Dendritic cell treated with granulocyte-macrophage colony-stimulating factor and Interleukin-4, amounts not matched to agents 40 ng/mL and 50 ng/mL, for 4 days (primary cell): Measurements from ENCODE around the gene C2orf80.
A peak's percentile ranks its signal among the peaks of the same experiment; 100 is the strongest.

Source experiments
- H3K27ac Mint-ChIP-seq: one replicate; pipeline ENCODE4 v1.8.0; 2022; ENCODE audit warnings: mild to moderate bottlenecking, mixed read lengths
- H3K27me3 Mint-ChIP-seq: one replicate; pipeline ENCODE4 v1.8.0; 2022; ENCODE audit warnings: mild to moderate bottlenecking, mixed read lengths
- H3K36me3 Mint-ChIP-seq: one replicate; pipeline ENCODE4 v1.8.0; 2022; ENCODE audit warnings: low read depth, mixed read lengths
- H3K4me1 Mint-ChIP-seq: one replicate; pipeline ENCODE4 v1.8.0; 2022; ENCODE audit warnings: low read depth, mixed read lengths
- H3K4me3 Mint-ChIP-seq: one replicate; pipeline ENCODE4 v1.8.0; 2022; ENCODE audit warnings: mild to moderate bottlenecking, moderate library complexity, mixed read lengths
- H3K9me3 Mint-ChIP-seq: one replicate; pipeline ENCODE4 v1.8.0; 2022; ENCODE audit warnings: mixed read lengths
- intact Hi-C: fragments of 100-400 bp; cut with micrococcal nuclease; formaldehyde crosslinking; loops from one replicate; pipeline ENCODE4 v1.15.0; 2022

The C2orf80 gene

GRCh38 chr2:208192611-208193236 lies 2.9 kb upstream of the C2orf80 start:
- Mint-ChIP-seq H3K4me1 (no peaks in the 10 kb centered on the region), H3K27ac (no peak overlapping the region), H3K36me3 (no peaks in the 10 kb centered on the region), H3K27me3 (no peaks in the 10 kb centered on the region), H3K4me3 (no peak overlapping the region), H3K9me3 (no peaks in the 10 kb centered on the region)
- intact Hi-C loops, result no loop called here

DNA sequence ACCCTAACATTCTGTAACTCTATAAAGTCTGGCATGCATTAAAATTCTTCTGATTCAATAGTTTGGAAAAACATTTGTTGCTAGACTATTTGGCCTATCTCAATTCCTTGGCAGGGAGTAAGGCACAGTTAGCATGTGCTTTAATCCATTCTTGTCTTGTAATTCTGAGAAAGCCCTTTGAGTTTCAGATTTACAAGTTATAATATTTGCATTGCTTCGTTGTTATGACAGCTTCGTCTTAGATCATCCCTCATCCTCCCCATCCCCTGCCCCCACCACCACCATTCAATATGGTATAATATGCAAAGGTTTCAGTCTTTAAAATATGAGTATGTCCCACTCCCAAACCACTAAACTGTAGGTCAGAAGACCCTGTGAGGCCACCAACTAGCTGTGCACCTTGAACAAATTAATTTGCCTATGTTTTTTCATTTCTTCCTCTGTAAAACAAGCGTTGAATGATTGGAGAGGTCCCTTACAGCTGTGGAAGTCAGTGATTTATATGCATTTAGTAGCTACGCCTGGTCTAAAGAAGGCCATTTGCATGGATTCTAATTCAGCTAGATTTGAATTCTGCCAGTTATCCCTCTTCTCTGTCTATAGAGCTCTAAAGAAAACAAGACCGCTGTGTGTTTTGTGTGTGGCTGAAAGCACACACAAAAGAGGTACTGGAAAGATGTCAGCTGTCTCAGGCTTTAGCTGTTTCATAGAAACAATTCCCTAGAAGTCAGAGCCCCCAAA lies 591 bp downstream of the C2orf80 start:
- peaks cover 8% of the 10 kb centered on the region for H3K4me1 Mint-ChIP-seq
- H3K27ac Mint-ChIP-seq, result no peak overlapping the region
- no peaks in the 10 kb centered on the region for H3K9me3 Mint-ChIP-seq
- H3K27me3 Mint-ChIP-seq, result no peaks in the 10 kb centered on the region
- intact Hi-C loops, result no loop called here
- no peaks in the 10 kb centered on the region for H3K36me3 Mint-ChIP-seq
- no peak overlapping the region for H3K4me3 Mint-ChIP-seq

- Mint-ChIP-seq H3K4me3 (no peak overlapping the region), H3K27me3 (no peaks in the 10 kb centered on the region), H3K36me3 (no peaks in the 10 kb centered on the region), H3K27ac (no peak overlapping the region), H3K9me3 (no peaks in the 10 kb centered on the region), H3K4me1 (peaks cover 28% of the 10 kb centered on the region)
- intact Hi-C loops, result no loop called here
Observed at GRCh38 chr2:208186893-208187292, 2.9 kb downstream of the C2orf80 start.

DNA sequence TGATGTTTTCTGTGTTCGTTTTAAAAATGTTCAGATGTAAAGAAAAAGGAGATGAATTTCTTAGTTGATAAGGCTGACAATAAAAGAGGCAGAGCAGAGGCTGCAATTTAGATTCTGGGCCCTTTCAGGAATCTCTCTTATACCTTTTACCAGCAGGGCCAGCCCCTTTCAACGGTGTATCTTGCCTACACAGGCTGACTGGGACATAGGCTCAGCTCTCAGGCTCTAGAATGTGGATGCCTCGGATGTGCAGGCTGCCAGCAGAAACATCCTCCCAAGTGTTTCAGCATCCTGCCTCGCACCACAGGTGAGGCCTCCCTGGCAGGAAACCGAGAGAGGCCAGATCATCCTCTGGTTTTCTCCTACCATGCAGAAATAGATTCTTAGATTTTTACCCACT lies 3.4 kb downstream of the C2orf80 start:
- Mint-ChIP-seq H3K27me3 (no peaks in the 10 kb centered on the region), H3K4me1 (peaks cover 28% of the 10 kb centered on the region), H3K4me3 (no peak overlapping the region), H3K36me3 (no peaks in the 10 kb centered on the region), H3K9me3 (no peaks in the 10 kb centered on the region), H3K27ac (no peak overlapping the region)
- intact Hi-C loops, result no loop called here

GRCh38 chr2:208183972-208184705 lies 5.7 kb downstream of the C2orf80 start:
- no peaks in the 10 kb centered on the region for H3K9me3 Mint-ChIP-seq

DNA sequence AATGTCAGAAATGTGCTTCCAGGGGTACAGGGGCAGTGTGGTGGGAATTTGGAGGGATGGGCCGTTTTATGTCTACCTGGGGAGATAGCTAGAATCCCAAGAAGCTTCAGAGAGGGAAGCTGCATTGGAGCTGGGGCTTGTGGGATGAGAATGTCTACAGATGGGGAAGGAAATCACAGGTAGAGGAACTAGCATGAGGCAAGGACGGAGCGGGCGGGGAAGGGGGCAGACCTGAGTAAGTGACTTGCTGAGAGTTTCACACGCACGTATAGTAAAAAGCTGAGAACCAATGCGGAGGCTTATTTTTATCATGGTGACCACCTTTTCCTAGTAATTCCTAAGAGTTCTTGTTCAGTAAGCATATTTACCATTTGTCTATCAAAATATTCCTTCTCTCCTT lies 6.3 kb downstream of the C2orf80 start:
- Mint-ChIP-seq H3K27me3 (no peaks in the 10 kb centered on the region), H3K4me3 (no peak overlapping the region), H3K36me3 (no peaks in the 10 kb centered on the region), H3K27ac (peak overlapping the region; percentile 86), H3K4me1 (peaks cover 28% of the 10 kb centered on the region), H3K9me3 (no peaks in the 10 kb centered on the region)
- intact Hi-C loops, result no loop called here

More at GRCh38 chr2:208183972-208184705, 5.7 kb downstream of the C2orf80 start:
- H3K27ac Mint-ChIP-seq, result peak overlapping the region; percentile 86
- no peaks in the 10 kb centered on the region for H3K27me3 Mint-ChIP-seq
- intact Hi-C loops, result loop anchor here (2.0 kb wide), 1 partner anchor 71 kb away; the partner anchor contains the start of gene IDH1
- H3K4me3 Mint-ChIP-seq, result peak overlapping the region; percentile 6
- no peaks in the 10 kb centered on the region for H3K36me3 Mint-ChIP-seq
- H3K4me1 Mint-ChIP-seq, result peaks cover 28% of the 10 kb centered on the region

DNA sequence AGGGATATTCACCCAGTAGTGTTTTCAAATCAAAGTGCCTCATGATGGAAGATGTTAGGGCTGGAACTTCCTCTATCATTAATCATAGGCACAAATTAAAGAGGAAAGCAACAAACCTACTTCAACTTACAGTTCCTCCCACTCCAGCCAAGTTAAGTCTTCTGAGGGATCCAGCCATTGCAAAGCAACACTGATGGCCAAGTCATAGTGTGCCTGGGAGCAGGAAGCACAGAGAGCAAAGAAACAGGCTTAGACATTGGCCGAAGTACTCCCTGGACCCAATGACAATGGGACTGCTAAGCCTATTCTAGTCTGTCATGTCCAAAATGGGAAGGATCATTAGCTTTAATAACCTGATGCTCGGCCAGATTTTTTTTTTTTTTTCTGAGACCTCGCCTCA lies 7.0 kb downstream of the C2orf80 start:
- H3K4me3 Mint-ChIP-seq, result no peak overlapping the region
- no peaks in the 10 kb centered on the region for H3K36me3 Mint-ChIP-seq
- peak overlapping the region; percentile 86 for H3K27ac Mint-ChIP-seq
- H3K9me3 Mint-ChIP-seq, result no peaks in the 10 kb centered on the region
- no peaks in the 10 kb centered on the region for H3K27me3 Mint-ChIP-seq
- intact Hi-C loops, result no loop called here
- H3K4me1 Mint-ChIP-seq, result peaks cover 28% of the 10 kb centered on the region

- H3K9me3 Mint-ChIP-seq, result no peaks in the 10 kb centered on the region
- no peak overlapping the region for H3K4me3 Mint-ChIP-seq
- intact Hi-C loops, result loop anchor here (10.0 kb wide), 1 partner anchor 74 kb away; no protein-coding TSS in a partner anchor
- H3K36me3 Mint-ChIP-seq, result no peaks in the 10 kb centered on the region
- H3K27me3 Mint-ChIP-seq, result no peaks in the 10 kb centered on the region
- H3K4me1 Mint-ChIP-seq, result peaks cover 35% of the 10 kb centered on the region
- H3K27ac Mint-ChIP-seq, result no peak overlapping the region
Observed at GRCh38 chr2:208179028-208179609, 10.7 kb downstream of the C2orf80 start.

DNA sequence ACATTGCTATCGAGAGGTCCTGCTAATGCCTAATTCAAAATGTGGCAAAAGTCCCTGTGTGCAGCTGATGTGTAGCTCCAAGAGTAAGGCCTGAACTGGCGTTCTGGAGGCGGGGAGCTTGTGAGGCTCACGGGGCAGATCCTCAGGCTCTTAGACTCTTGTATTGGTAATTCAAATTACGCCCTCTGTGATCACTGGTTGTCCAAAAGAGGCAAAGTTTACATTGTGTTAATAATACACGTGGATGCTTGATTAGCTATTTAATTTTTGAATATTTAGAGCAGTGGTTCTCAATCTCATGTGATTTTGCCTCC lies 14.0 kb downstream of the C2orf80 start:
- intact Hi-C loops, result loop anchor here (1.0 to 10.0 kb wide), 2 partner anchors 71 to 79 kb away; no protein-coding TSS in a partner anchor
- H3K27me3 Mint-ChIP-seq, result no peaks in the 10 kb centered on the region
- peaks cover 40% of the 10 kb centered on the region for H3K4me1 Mint-ChIP-seq
- no peaks in the 10 kb centered on the region for H3K36me3 Mint-ChIP-seq
- no peak overlapping the region for H3K27ac Mint-ChIP-seq
- no peak overlapping the region for H3K4me3 Mint-ChIP-seq
- H3K9me3 Mint-ChIP-seq, result no peaks in the 10 kb centered on the region

DNA sequence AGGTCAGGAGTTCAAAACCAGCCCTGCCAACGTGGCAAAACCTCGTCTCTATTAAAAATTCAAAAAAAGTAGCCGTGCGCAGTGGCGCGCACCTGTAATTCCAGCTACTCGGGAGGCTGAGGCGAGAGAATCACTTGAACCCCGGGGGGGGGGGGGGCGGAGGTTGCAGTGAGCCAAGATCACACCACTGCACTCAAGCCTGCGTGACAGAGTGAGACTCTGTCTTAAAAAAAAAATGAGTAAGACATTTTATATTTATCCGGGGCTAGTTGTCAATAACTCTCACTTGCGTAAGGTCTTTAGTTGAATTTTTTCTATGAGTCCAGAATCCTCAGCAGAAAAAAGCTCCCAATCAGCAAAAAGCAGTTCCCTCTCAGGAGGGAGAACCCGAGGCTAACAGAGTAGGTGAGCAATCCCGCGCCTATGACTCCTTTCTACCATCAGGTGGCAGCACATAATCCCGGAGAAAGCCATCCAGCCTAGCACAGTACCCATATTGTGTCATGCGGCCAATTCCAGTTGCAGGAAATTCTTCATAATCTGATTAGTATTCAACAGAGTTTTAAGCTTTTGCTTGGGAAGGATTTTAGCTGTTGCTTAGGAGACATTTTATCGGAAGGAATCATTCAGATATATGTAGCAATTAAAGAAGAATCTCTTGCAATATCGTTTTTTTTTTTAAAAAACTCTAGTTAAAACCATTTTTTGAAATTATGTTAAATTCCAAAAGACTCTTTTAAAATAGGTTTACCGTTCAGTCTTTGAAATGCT lies 14.6 kb downstream of the C2orf80 start:
- intact Hi-C loops, result loop anchor here (1.0 to 10.0 kb wide), 2 partner anchors 70 to 79 kb away; no protein-coding TSS in a partner anchor
- Mint-ChIP-seq H3K36me3 (no peaks in the 10 kb centered on the region), H3K4me1 (peaks cover 42% of the 10 kb centered on the region), H3K27ac (peak overlapping the region; percentile 73), H3K27me3 (no peaks in the 10 kb centered on the region), H3K4me3 (no peak overlapping the region), H3K9me3 (no peaks in the 10 kb centered on the region)

DNA sequence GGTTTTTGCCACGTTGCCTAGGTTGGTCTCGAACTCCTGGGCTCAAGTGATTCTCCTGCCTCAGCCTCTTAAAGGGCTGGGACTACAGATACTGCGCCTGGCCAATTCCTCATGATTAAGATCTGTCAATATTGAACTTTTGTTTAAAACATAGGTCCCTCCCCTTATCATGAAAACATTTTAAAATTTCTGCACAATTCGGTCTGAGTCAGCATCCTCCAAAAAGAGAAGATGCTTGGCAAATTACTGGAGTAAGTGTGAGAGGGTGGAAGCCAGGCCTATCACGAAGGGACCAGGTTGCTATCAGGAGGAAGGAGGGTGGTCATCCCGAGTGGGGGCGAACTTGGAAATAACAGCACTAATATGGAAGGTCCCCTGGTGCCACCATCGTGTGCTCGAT lies 15.7 kb downstream of the C2orf80 start:
- H3K27me3 Mint-ChIP-seq, result no peaks in the 10 kb centered on the region
- H3K4me1 Mint-ChIP-seq, result peaks cover 47% of the 10 kb centered on the region
- H3K4me3 Mint-ChIP-seq, result no peak overlapping the region
- no peaks in the 10 kb centered on the region for H3K36me3 Mint-ChIP-seq
- H3K27ac Mint-ChIP-seq, result peak overlapping the region; percentile 73
- no peaks in the 10 kb centered on the region for H3K9me3 Mint-ChIP-seq
- intact Hi-C loops, result loop anchor here (5.0 to 10.0 kb wide), 2 partner anchors 69 to 93 kb away; partner anchors contain the start of gene PIKFYVE

GRCh38 chr2:208172125-208172524 lies 17.7 kb downstream of the C2orf80 start:
- intact Hi-C loops, result loop anchor here (5.0 to 10.0 kb wide), 2 partner anchors 67 to 95 kb away; partner anchors contain the start of gene PIKFYVE
- H3K4me1 Mint-ChIP-seq, result peaks cover 47% of the 10 kb centered on the region
- no peaks in the 10 kb centered on the region for H3K27me3 Mint-ChIP-seq
- no peaks in the 10 kb centered on the region for H3K36me3 Mint-ChIP-seq
- H3K27ac Mint-ChIP-seq, result peak overlapping the region; percentile 73
- H3K9me3 Mint-ChIP-seq, result no peaks in the 10 kb centered on the region
- no peak overlapping the region for H3K4me3 Mint-ChIP-seq
